ENCODE data around the gene NFYA.

The NFYA gene

DNA sequence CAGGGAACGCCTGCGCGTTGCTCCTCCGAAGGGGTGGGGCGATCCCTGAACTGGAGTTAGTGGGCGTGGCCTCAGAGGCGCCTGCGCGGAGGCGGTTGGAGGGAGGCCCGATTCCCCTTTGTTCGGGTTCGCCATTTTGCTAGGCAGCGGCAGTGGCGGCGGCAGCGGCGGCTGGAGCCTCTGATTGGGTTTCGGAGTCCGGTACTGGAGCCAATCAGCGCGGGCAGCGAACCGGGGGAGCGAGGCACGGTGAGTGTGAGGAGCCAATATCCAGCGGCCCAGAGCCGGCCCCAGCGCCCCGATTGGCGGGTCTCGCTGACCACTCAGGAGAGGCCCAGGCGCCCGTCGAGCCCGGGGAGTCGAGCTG lies at the start of gene NFYA:
NFYA (plus strand) TSS at position 139 of the 367 bp plus-strand sequence. CDS start 6,116 bp downstream, outside the sequence.
- peaks cover 1% of the 10 kb centered on the region; the same call in 1 of the 2 replicates for H3K36me3 ChIP-seq (ENCODE audit: insufficient read depth, low read length)
- DNase-seq (ENCODE audit: low read depth, low spot score), result no peak
- H3K9ac ChIP-seq (ENCODE audit: insufficient read length), result peak within 1 kb of the TSS; percentile 96
- peak within 1 kb of the TSS; percentile 93 for H3K27ac ChIP-seq
- H3K9me3 ChIP-seq (ENCODE audit: low read depth, low read length), result no peaks in the 10 kb centered on the region
- TF ChIP-seq EZH2 (IDR thresholded peaks at IDR 0.05) (no peak), FOXP2 (optimal IDR thresholded peaks at IDR 0.05; ENCODE audit: control extremely low read depth, extremely low read length, insufficient read depth) (no peak), POLR2AphosphoS5 (IDR thresholded peaks at IDR 0.05; ENCODE audit: borderline replicate concordance, low read depth, low read length) (peak; percentile 66; the same call in 1 of the 2 replicates)
- H3K4me3 ChIP-seq, result peak within 1 kb of the TSS; percentile 95

GRCh38 chr6:41023114-41023513 lies 49.7 kb upstream of the NFYA start:
- Histone ChIP-seq H3K9ac (ENCODE audit: insufficient read length) (no peak overlapping the region), H3K9me3 (ENCODE audit: low read depth, low read length) (no peaks in the 10 kb centered on the region), H3K36me3 (ENCODE audit: insufficient read depth, low read length) (no peaks in the 10 kb centered on the region), H3K27ac (no peak overlapping the region), H3K4me3 (no peak overlapping the region)
- no peak for DNase-seq (ENCODE audit: low read depth, low spot score)
- no peak for TF ChIP-seq POLR2AphosphoS5 (IDR thresholded peaks at IDR 0.05; ENCODE audit: borderline replicate concordance, low read depth, low read length)

GRCh38 chr6:41025966-41026530 lies 46.7 kb upstream of the NFYA start:
- TF ChIP-seq FOXP2 (optimal IDR thresholded peaks at IDR 0.05; ENCODE audit: control extremely low read depth, extremely low read length, insufficient read depth), result no peak
- TF ChIP-seq POLR2AphosphoS5 (IDR thresholded peaks at IDR 0.05; ENCODE audit: borderline replicate concordance, low read depth, low read length), result no peak
- no peak for TF ChIP-seq EZH2 (IDR thresholded peaks at IDR 0.05)
- H3K9me3 ChIP-seq (ENCODE audit: low read depth, low read length), result no peaks in the 10 kb centered on the region
- no peaks in the 10 kb centered on the region for H3K36me3 ChIP-seq (ENCODE audit: insufficient read depth, low read length)
- H3K27ac ChIP-seq, result no peak overlapping the region
- DNase-seq (ENCODE audit: low read depth, low spot score), result no peak
- H3K9ac ChIP-seq (ENCODE audit: insufficient read length), result no peak overlapping the region
- H3K4me3 ChIP-seq, result no peak overlapping the region

- H3K9ac ChIP-seq (ENCODE audit: insufficient read length), result no peak overlapping the region
- H3K36me3 ChIP-seq (ENCODE audit: insufficient read depth, low read length), result no peaks in the 10 kb centered on the region
- TF ChIP-seq POLR2AphosphoS5 (IDR thresholded peaks at IDR 0.05; ENCODE audit: borderline replicate concordance, low read depth, low read length) (no peak), FOXP2 (optimal IDR thresholded peaks at IDR 0.05; ENCODE audit: control extremely low read depth, extremely low read length, insufficient read depth) (no peak), EZH2 (IDR thresholded peaks at IDR 0.05) (no peak)
- H3K4me3 ChIP-seq, result no peak overlapping the region
- DNase-seq (ENCODE audit: low read depth, low spot score), result no peak
- no peak overlapping the region for H3K27ac ChIP-seq
- H3K9me3 ChIP-seq (ENCODE audit: low read depth, low read length), result no peaks in the 10 kb centered on the region
These were observed 45.5 kb upstream of the NFYA start for GRCh38 chr6:41027241-41027640.

GRCh38 chr6:41027799-41028560 lies 44.8 kb upstream of the NFYA start:
- Histone ChIP-seq H3K9me3 (ENCODE audit: low read depth, low read length) (no peaks in the 10 kb centered on the region), H3K36me3 (ENCODE audit: insufficient read depth, low read length) (no peaks in the 10 kb centered on the region), H3K4me3 (no peak overlapping the region), H3K9ac (ENCODE audit: insufficient read length) (no peak overlapping the region), H3K27ac (no peak overlapping the region)
- TF ChIP-seq POLR2AphosphoS5 (IDR thresholded peaks at IDR 0.05; ENCODE audit: borderline replicate concordance, low read depth, low read length) (no peak), FOXP2 (optimal IDR thresholded peaks at IDR 0.05; ENCODE audit: control extremely low read depth, extremely low read length, insufficient read depth) (no peak), EZH2 (IDR thresholded peaks at IDR 0.05) (no peak)
- no peak for DNase-seq (ENCODE audit: low read depth, low spot score)

DNA sequence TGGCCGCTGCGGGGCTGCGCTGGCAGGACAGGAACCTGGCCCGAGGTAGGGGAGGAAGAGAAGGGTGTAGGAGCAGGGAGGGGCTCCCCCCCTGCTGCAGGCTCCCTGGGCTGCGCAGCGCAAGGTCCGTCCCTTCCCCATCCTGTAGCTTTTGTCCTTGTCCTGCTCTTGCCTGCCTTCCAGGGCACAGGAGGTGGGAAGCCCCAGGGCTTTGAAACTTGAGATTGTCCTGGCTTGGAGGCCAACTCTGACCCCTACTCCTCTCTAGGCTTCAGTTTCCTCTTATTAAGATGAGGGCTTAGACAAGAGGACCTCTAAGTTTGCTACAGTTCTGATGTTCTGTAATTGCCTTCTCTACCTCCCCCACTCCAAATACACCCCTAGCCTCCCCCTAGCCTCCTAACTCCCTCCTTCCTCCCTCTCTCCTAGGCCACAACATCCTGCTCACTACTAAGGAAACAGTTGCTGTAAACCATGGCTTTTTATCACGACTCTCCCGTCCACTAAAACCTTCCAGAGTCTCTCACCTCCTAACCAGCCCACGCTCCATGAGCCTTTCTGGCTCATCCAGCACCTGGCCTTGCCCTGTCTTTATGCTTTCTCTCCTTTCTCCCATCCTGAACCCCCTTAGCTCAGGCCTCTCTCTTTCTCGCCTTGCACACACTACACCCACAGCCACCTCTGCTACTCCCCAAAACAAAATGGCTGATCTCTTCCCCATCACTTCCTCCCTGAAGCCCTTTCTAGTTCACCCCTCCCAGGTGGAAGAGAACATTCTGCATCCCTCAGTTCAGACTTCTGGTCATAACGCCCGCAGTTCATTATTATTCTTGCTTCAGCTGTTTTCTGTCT lies 44.0 kb upstream of the NFYA start:
- Histone ChIP-seq H3K9me3 (ENCODE audit: low read depth, low read length) (no peaks in the 10 kb centered on the region), H3K36me3 (ENCODE audit: insufficient read depth, low read length) (no peaks in the 10 kb centered on the region), H3K9ac (ENCODE audit: insufficient read length) (no peak overlapping the region), H3K27ac (no peak overlapping the region), H3K4me3 (no peak overlapping the region)
- TF ChIP-seq FOXP2 (optimal IDR thresholded peaks at IDR 0.05; ENCODE audit: control extremely low read depth, extremely low read length, insufficient read depth) (no peak), EZH2 (IDR thresholded peaks at IDR 0.05) (no peak), POLR2AphosphoS5 (IDR thresholded peaks at IDR 0.05; ENCODE audit: borderline replicate concordance, low read depth, low read length) (no peak)
- no peak for DNase-seq (ENCODE audit: low read depth, low spot score)

DNA sequence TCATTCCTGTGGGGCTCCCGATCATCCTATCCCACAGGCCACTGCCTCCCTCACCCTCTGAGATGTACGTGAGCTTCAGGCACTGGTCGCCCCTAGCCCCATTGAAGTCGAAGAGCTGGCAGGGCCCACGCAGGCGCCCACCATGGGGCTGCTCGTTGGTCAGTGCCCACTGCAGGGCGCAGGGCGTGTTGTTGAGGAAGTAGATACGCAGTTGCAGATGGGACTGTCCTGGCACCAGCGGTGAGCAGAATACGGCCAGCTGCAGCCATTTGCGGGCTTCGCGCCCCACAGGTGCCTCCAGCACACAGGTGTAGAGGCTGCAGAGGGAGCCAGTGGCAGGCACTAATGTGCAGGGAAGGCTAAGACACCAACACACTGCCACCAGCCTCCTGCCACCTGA lies 39.9 kb upstream of the NFYA start:
- DNase-seq (ENCODE audit: low read depth, low spot score), result no peak
- H3K36me3 ChIP-seq (ENCODE audit: insufficient read depth, low read length), result no peaks in the 10 kb centered on the region
- H3K9ac ChIP-seq (ENCODE audit: insufficient read length), result no peak overlapping the region
- H3K27ac ChIP-seq, result no peak overlapping the region
- no peak for TF ChIP-seq POLR2AphosphoS5 (IDR thresholded peaks at IDR 0.05; ENCODE audit: borderline replicate concordance, low read depth, low read length)
- no peak for TF ChIP-seq EZH2 (IDR thresholded peaks at IDR 0.05)
- TF ChIP-seq FOXP2 (optimal IDR thresholded peaks at IDR 0.05; ENCODE audit: control extremely low read depth, extremely low read length, insufficient read depth), result no peak
- H3K4me3 ChIP-seq, result no peak overlapping the region
- no peaks in the 10 kb centered on the region for H3K9me3 ChIP-seq (ENCODE audit: low read depth, low read length)

GRCh38 chr6:41033776-41034175 lies 39.0 kb upstream of the NFYA start:
- H3K9ac ChIP-seq (ENCODE audit: insufficient read length), result no peak overlapping the region
- no peak for TF ChIP-seq EZH2 (IDR thresholded peaks at IDR 0.05)
- TF ChIP-seq FOXP2 (optimal IDR thresholded peaks at IDR 0.05; ENCODE audit: control extremely low read depth, extremely low read length, insufficient read depth), result no peak
- no peak for TF ChIP-seq POLR2AphosphoS5 (IDR thresholded peaks at IDR 0.05; ENCODE audit: borderline replicate concordance, low read depth, low read length)
- H3K9me3 ChIP-seq (ENCODE audit: low read depth, low read length), result no peaks in the 10 kb centered on the region
- no peak for DNase-seq (ENCODE audit: low read depth, low spot score)
- H3K36me3 ChIP-seq (ENCODE audit: insufficient read depth, low read length), result no peaks in the 10 kb centered on the region
- no peak overlapping the region for H3K27ac ChIP-seq
- no peak overlapping the region for H3K4me3 ChIP-seq
